ENCODE data around the gene CD151. TPM values are rescaled to one million over a fixed set of nuclear protein-coding genes. Genes with fewer than 3 reads are reported as not detected.

Gene CD151
- total RNA-seq, 1 experiment from 2014 or later: 127 TPM

- no peaks in the 10 kb centered on the region for H3K9me3 ChIP-seq (ENCODE audit: low read depth, low read length, poor library complexity, severe bottlenecking)
- no peak overlapping the region for H3K27ac ChIP-seq (ENCODE audit: low read depth, low read length, poor library complexity, severe bottlenecking)
- CTCF ChIA-PET: no interaction called here
- H3K4me3 ChIP-seq (ENCODE audit: low read depth, low read length, poor library complexity, severe bottlenecking): no peak overlapping the region
- no peak for DNase-seq (ENCODE audit: low spot score)
- H3K27me3 ChIP-seq (replicated peaks; ENCODE audit: insufficient read depth, low read depth, low read length, poor library complexity): no peaks in the 10 kb centered on the region
- intact Hi-C loops (cut with micrococcal nuclease; ENCODE audit: unreplicated experiment): no loop called here
- POLR2A ChIA-PET (ENCODE audit: low non-redundant PET): no interaction called here
- TF ChIP-seq CTCF (conservative IDR thresholded peaks at IDR 0.05; ENCODE audit: low read depth, low read length): no peak
- no peak for TF ChIP-seq EZH2 (IDR thresholded peaks at IDR 0.05; ENCODE audit: borderline replicate concordance, low read depth, low read length, poor library complexity, severe bottlenecking)
- BruUV-seq (replicated peaks): no TSS peak
- H3K36me3 ChIP-seq (ENCODE audit: insufficient read depth, low read length, poor library complexity, severe bottlenecking): no peaks in the 10 kb centered on the region
- no peaks in the 10 kb centered on the region for H3K4me1 ChIP-seq (ENCODE audit: insufficient read depth, low read length, poor library complexity, severe bottlenecking)
Observed at GRCh38 chr11:869399-870126, 36.8 kb downstream of the CD151 start.

- Histone ChIP-seq H3K9me3 (ENCODE audit: low read depth, low read length, poor library complexity, severe bottlenecking) (no peaks in the 10 kb centered on the region), H3K27me3 (replicated peaks; ENCODE audit: insufficient read depth, low read depth, low read length, poor library complexity) (no peaks in the 10 kb centered on the region), H3K36me3 (ENCODE audit: insufficient read depth, low read length, poor library complexity, severe bottlenecking) (no peaks in the 10 kb centered on the region), H3K4me1 (ENCODE audit: insufficient read depth, low read length, poor library complexity, severe bottlenecking) (no peaks in the 10 kb centered on the region), H3K4me3 (ENCODE audit: low read depth, low read length, poor library complexity, severe bottlenecking) (no peak overlapping the region), H3K27ac (ENCODE audit: low read depth, low read length, poor library complexity, severe bottlenecking) (no peak overlapping the region)
- no peak for DNase-seq (ENCODE audit: low spot score)
- TF ChIP-seq CTCF (conservative IDR thresholded peaks at IDR 0.05; ENCODE audit: low read depth, low read length): no peak
- no peak for TF ChIP-seq EZH2 (IDR thresholded peaks at IDR 0.05; ENCODE audit: borderline replicate concordance, low read depth, low read length, poor library complexity, severe bottlenecking)
- intact Hi-C loops (cut with micrococcal nuclease; ENCODE audit: unreplicated experiment): no loop called here
- no TSS peak for BruUV-seq (replicated peaks)
- CTCF ChIA-PET: no interaction called here
- POLR2A ChIA-PET (ENCODE audit: low non-redundant PET): no interaction called here
Observed at GRCh38 chr11:870127-870413, 37.3 kb downstream of the CD151 start.

GRCh38 chr11:870418-870817 lies 37.7 kb downstream of the CD151 start:
- H3K27me3 ChIP-seq (replicated peaks; ENCODE audit: insufficient read depth, low read depth, low read length, poor library complexity): no peaks in the 10 kb centered on the region
- TF ChIP-seq CTCF (conservative IDR thresholded peaks at IDR 0.05; ENCODE audit: low read depth, low read length): no peak
- TF ChIP-seq EZH2 (IDR thresholded peaks at IDR 0.05; ENCODE audit: borderline replicate concordance, low read depth, low read length, poor library complexity, severe bottlenecking): no peak
- DNase-seq (ENCODE audit: low spot score): no peak
- H3K4me1 ChIP-seq (ENCODE audit: insufficient read depth, low read length, poor library complexity, severe bottlenecking): no peaks in the 10 kb centered on the region
- no peak overlapping the region for H3K27ac ChIP-seq (ENCODE audit: low read depth, low read length, poor library complexity, severe bottlenecking)
- H3K36me3 ChIP-seq (ENCODE audit: insufficient read depth, low read length, poor library complexity, severe bottlenecking): no peaks in the 10 kb centered on the region
- no TSS peak for BruUV-seq (replicated peaks)
- intact Hi-C loops (cut with micrococcal nuclease; ENCODE audit: unreplicated experiment): no loop called here
- H3K9me3 ChIP-seq (ENCODE audit: low read depth, low read length, poor library complexity, severe bottlenecking): no peaks in the 10 kb centered on the region
- POLR2A ChIA-PET (ENCODE audit: low non-redundant PET): no interaction called here
- CTCF ChIA-PET: no interaction called here
- H3K4me3 ChIP-seq (ENCODE audit: low read depth, low read length, poor library complexity, severe bottlenecking): no peak overlapping the region
